ENCODE data around the gene STPG4. TPM values are rescaled to one million over a fixed set of nuclear protein-coding genes. Genes with fewer than 3 reads are reported as not detected.

Gene STPG4
- total RNA-seq, 1 experiment from 2014 or later = 0.13 TPM

GRCh38 chr2:47134386-47135090, 20.6 kb downstream of the STPG4 start:
- DNase-seq = no peak
- Mint-ChIP-seq H3K36me3 (ENCODE audit: insufficient read depth in 1 of 3, low read depth in 3 of 3) (peaks cover 0 to 13% (median 5%) of the 10 kb centered on the region in 3 experiments; a peak in 5 of 7 replicates), H3K27me3 (ENCODE audit: low read depth) (no peaks in the 10 kb centered on the region), H3K9me3 (peaks cover 8 to 26% of the 10 kb centered on the region in 2 experiments; a peak in 4 of 5 replicates), H3K27ac (no peak overlapping the region), H3K4me3 (no peak overlapping the region), H3K4me1 (peaks cover 2% of the 10 kb centered on the region in 2 experiments)
- no peaks in the 10 kb centered on the region for H3K27me3 ChIP-seq (ENCODE audit: insufficient read depth, low read length)
- H3K4ac ChIP-seq (ENCODE audit: low read depth, low read length) = no peak overlapping the region
- no peak overlapping the region for H2AFZ ChIP-seq (ENCODE audit: low read length)
- H3K9me3 ChIP-seq (ENCODE audit: control insufficient read depth, low read depth, low read length) = no peaks in the 10 kb centered on the region
- H3K18ac ChIP-seq (ENCODE audit: insufficient read length, low read depth, low read length) = no peak overlapping the region
- no peak overlapping the region for H3K27ac ChIP-seq (ENCODE audit: insufficient read length, low read depth, low read length)
- H4K8ac ChIP-seq (replicated peaks; ENCODE audit: insufficient read length, low read depth, low read length) = no peak overlapping the region
- no peak overlapping the region for H2BK15ac ChIP-seq (ENCODE audit: low read depth, low read length)
- H2AK5ac ChIP-seq (ENCODE audit: insufficient read length, low read length) = no peak overlapping the region
- no peak overlapping the region for H4K5ac ChIP-seq (ENCODE audit: insufficient read length, low read depth, low read length)
- no peak overlapping the region for H3T11ph ChIP-seq (ENCODE audit: low read length)
- no peak overlapping the region for H2BK20ac ChIP-seq (ENCODE audit: low read depth, low read length, poor library complexity, severe bottlenecking)
- H3K79me1 ChIP-seq (ENCODE audit: insufficient read depth, low read depth, low read length, poor library complexity, severe bottlenecking) = no peaks in the 10 kb centered on the region
- H3K14ac ChIP-seq (ENCODE audit: insufficient read depth, low read length) = no peak overlapping the region
- no peaks in the 10 kb centered on the region for H3K79me2 ChIP-seq (ENCODE audit: insufficient read depth, low read length)
- no peaks in the 10 kb centered on the region for H3K23me2 ChIP-seq (ENCODE audit: insufficient read length, low read depth, low read length, poor library complexity, severe bottlenecking)
- H2BK5ac ChIP-seq (ENCODE audit: insufficient read length, low read length) = no peak overlapping the region
- no peak overlapping the region for H3K23ac ChIP-seq (ENCODE audit: insufficient read length, low read depth, low read length)
- no peak overlapping the region for H3K9ac ChIP-seq (ENCODE audit: extremely low read depth, insufficient read length, low read length)
- no CpG with 5 or more reads among the region's 3 CpGs for WGBS (ENCODE audit: extremely low coverage, insufficient read length, low lambda C conversion rate)
- H4K91ac ChIP-seq (ENCODE audit: insufficient read length, low read depth, low read length) = no peak overlapping the region
- no peak overlapping the region for H3K4me2 ChIP-seq (ENCODE audit: insufficient read depth, insufficient read length, low read length)
- no peak overlapping the region for H3K56ac ChIP-seq (ENCODE audit: insufficient read length, low read depth, low read length)
- H2BK120ac ChIP-seq (ENCODE audit: low read depth, low read length, poor library complexity, severe bottlenecking) = no peak overlapping the region
- no peaks in the 10 kb centered on the region for H3K4me1 ChIP-seq (ENCODE audit: insufficient read depth, low read length)
- no peak for TF ChIP-seq CTCF (conservative IDR thresholded peaks at IDR 0.05)
- H4K20me1 ChIP-seq (ENCODE audit: control insufficient read depth, insufficient read depth, insufficient read length) = no peaks in the 10 kb centered on the region
- H2BK12ac ChIP-seq (ENCODE audit: insufficient read length, low read depth, low read length) = no peak overlapping the region
